ENCODE measurements around the gene NFX1. TPM values are rescaled to one million over a fixed set of nuclear protein-coding genes. Genes with fewer than 3 reads are reported as not detected.

The NFX1 gene
- total and polyA plus RNA-seq, 9 of the 15 experiments (the other 6 are each of a cell fraction or from before 2014, with no cell fraction given), result 8.8 to 38.9 (median 26.8) TPM

GRCh38 chr9:33289936-33290246 lies 425 bp upstream of the NFX1 start:
- 0 out of 2 replicates have a peak, but pooled peaks cover 11% of the 10 kb centered on the region for H4K20me1 ChIP-seq (replicated peaks; ENCODE audit: control insufficient read depth, insufficient read depth, low read length)
- no peaks in the 10 kb centered on the region for H3K27me3 ChIP-seq (ENCODE audit: control insufficient read depth in 2 of 2, insufficient read depth in 2 of 2, low read length in 2 of 2)
- peak overlapping the region; percentile 99 for H3K27ac ChIP-seq (ENCODE audit: extremely low read depth, low read depth, low read length)
- ATAC-seq, result peak; percentile 21
- no peaks in the 10 kb centered on the region for H3K9me3 ChIP-seq (replicated peaks; ENCODE audit: control insufficient read depth, insufficient read depth, low read depth, low read length)
- intact Hi-C loops (cut with micrococcal nuclease) (loop anchor here (1.0 to 10.0 kb wide), 2 partner anchors 26 to 165 kb away; partner anchors contain the start of gene BAG1), in situ Hi-C loops (cut with MboI) (no loop called here)
- ChIA-PET POLR2A (interaction anchor here (0.6 to 1.9 kb wide), 14 partner anchors 9 to 265 kb away, joined by 3 to 10 read pairs (median 4); partner anchors contain the start of genes AQP3, DNAJA1 and NOL6), CTCF (ENCODE audit: low intra/inter-chr PET ratio) (interaction anchor here (0.7 kb wide), 1 partner anchor 126 kb away, joined by 3 read pairs; no protein-coding TSS in a partner anchor)
- H3K9ac ChIP-seq (ENCODE audit: insufficient read depth in 1 of 2, low read depth in 2 of 2, low read length in 2 of 2), result peak overlapping the region; percentile 96 to 98
- WGBS (ENCODE audit: insufficient coverage, low coverage, missing lambda C conversion rate), result 0% methylated on average over 5 of the region's 14 CpGs
- peaks cover 46% of the 10 kb centered on the region for H3K79me2 ChIP-seq (ENCODE audit: control insufficient read depth, insufficient read depth, low read length)
- H3K4me2 ChIP-seq (ENCODE audit: insufficient read depth, low read length), result peak overlapping the region; percentile 91
- peak overlapping the region; percentile 60 for H3K4me3 ChIP-seq
- peaks cover 12 to 21% of the 10 kb centered on the region in 2 experiments; a peak in 4 of 5 replicates for H3K4me1 ChIP-seq (replicated peaks in 1 of 2; ENCODE audit: control insufficient read depth in 2 of 2, insufficient read depth in 2 of 2, low read length in 2 of 2)
- no peak for FAIRE-seq
- H3K9me1 ChIP-seq (ENCODE audit: control insufficient read depth, insufficient read depth, low read length), result no peaks in the 10 kb centered on the region
- peaks cover 33% of the 10 kb centered on the region for H3K36me3 ChIP-seq (ENCODE audit: control insufficient read depth, insufficient read depth, low read length)
- TF ChIP-seq RNF2 (IDR thresholded peaks at IDR 0.05), result peak; percentile 8; the same call in 1 of the 2 replicates
- peak in 2 of 3 experiments; percentile 64 to 78 for TF ChIP-seq YY1 (IDR thresholded peaks at IDR 0.05; ENCODE audit: borderline replicate concordance in 1 of 3, control insufficient read depth in 1 of 3, extremely low read depth in 1 of 3, insufficient read depth in 3 of 3, insufficient read length in 1 of 3, insufficient replicate concordance in 2 of 3, low read depth in 1 of 3, low read length in 2 of 3)
- no peak for TF ChIP-seq TAF15 (IDR thresholded peaks at IDR 0.05; ENCODE audit: low read depth, low read length)
- peak; percentile 63; the same call in 1 of the 2 replicates for TF ChIP-seq FOXJ2 (tag; IDR thresholded peaks at IDR 0.05)
- 0 out of 2 replicates have a peak, but pooled peaks have one; percentile 69 for TF ChIP-seq TAF7 (tag; IDR thresholded peaks at IDR 0.05)
- TF ChIP-seq, protein P1, sequence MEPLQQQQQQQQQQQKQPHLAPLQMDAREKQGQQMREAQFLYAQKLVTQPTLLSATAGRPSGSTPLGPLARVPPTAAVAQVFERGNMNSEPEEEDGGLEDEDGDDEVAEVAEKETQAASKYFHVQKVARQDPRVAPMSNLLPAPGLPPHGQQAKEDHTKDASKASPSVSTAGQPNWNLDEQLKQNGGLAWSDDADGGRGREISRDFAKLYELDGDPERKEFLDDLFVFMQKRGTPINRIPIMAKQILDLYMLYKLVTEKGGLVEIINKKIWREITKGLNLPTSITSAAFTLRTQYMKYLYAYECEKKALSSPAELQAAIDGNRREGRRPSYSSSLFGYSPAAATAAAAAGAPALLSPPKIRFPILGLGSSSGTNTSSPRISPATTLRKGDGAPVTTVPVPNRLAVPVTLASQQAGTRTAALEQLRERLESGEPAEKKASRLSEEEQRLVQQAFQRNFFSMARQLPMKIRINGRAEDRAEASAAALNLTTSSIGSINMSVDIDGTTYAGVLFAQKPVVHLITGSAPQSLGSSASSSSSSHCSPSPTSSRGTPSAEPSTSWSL (CRISPR knock-in tag; IDR thresholded peaks at IDR 0.05; ENCODE audit: borderline replicate concordance), result no peak
- TF ChIP-seq BACH1 (tag; IDR thresholded peaks at IDR 0.05), result 0 out of 2 replicates have a peak, but pooled peaks have one; percentile 14
- TF ChIP-seq BRD9 (IDR thresholded peaks at IDR 0.05; ENCODE audit: low read depth, partially characterized antibody), result peak; percentile 37
- 0 out of 2 replicates have a peak, but pooled peaks have one; percentile 9 for TF ChIP-seq ZNF511 (CRISPR knock-in tag; IDR thresholded peaks at IDR 0.05)
- no peak for DNase-seq (ENCODE audit: extremely low read depth in 1 of 4, low spot score in 3 of 4)
- BruUV-seq (replicated peaks), result TSS peak; percentile 93
- peak overlapping the region; percentile 86 for H2AFZ ChIP-seq (ENCODE audit: low read depth, low read length)

All from K562 (cell line).